Panc1 (cell line): ENCODE results near the gene CYP4F22. TPM values are rescaled to one million over a fixed set of nuclear protein-coding genes. Genes with fewer than 3 reads are reported as not detected.

ENCODE experiments used
- ATAC-seq: fragments of 200-7000 bp; cut with Tn5 transposase; 2 replicates; pipeline ENCODE4 v1.9.1; 2020; ENCODE audit warnings: mild to moderate bottlenecking, moderate library complexity
- BruUV-seq: library from RNA; stranded (reverse); fragments of 400-500 nt; replicated peaks from 2 replicates; lab custom pipeline; 2021; lab: Mats Ljungman, UMichigan
- CTCF ChIA-PET: fragments of 300-600 bp; sonication (Branson Sonifier 250); formaldehyde crosslinking; loops from one replicate; lab custom pipeline; 2022; ENCODE audit warnings: antibody characterized with exemption; lab: Charles Lee
- POLR2A ChIA-PET: fragments of 300-600 bp; sonication (Branson Sonifier 250); formaldehyde crosslinking; loops from one replicate; lab custom pipeline; 2022; ENCODE audit warnings: antibody characterized with exemption; lab: Charles Lee
- DNase-seq: peaks from one replicate; pipeline ENCODE4 v3.0.0-alpha.2; 2010; ENCODE audit warnings: low read depth, low spot score
- H3K27ac ChIP-seq: 2 replicates; pipeline ENCODE4 v1.5.1; 2011; ENCODE audit warnings: mild to moderate bottlenecking, low read length, inconsistent platforms
- H3K27me3 ChIP-seq: fragments of 200-500 bp; sonication (Bioruptor generic); 2 replicates; pipeline ENCODE4 v1.6.0; 2014; ENCODE audit warnings: low read length, inconsistent platforms; ENCODE audit not compliant: control insufficient read depth, insufficient read depth
- H3K36me3 ChIP-seq: fragments of 200-500 bp; sonication (Bioruptor generic); 2 replicates; pipeline ENCODE4 v1.5.1; 2014; ENCODE audit warnings: inconsistent platforms, mild to moderate bottlenecking, low read length, moderate library complexity; ENCODE audit not compliant: control insufficient read depth, insufficient read depth
- H3K4me1 ChIP-seq: 2 replicates; pipeline ENCODE4 v1.5.1; 2011; ENCODE audit warnings: inconsistent platforms, mild to moderate bottlenecking, low read length, moderate library complexity; ENCODE audit not compliant: control insufficient read depth, insufficient read depth
- H3K4me3 ChIP-seq, 2 experiments: 2 replicates each; pipeline ENCODE4 v1.5.1; 2011 to 2012; ENCODE audit warnings: low read depth in 2 of 2, low read length in 2 of 2, mild to moderate bottlenecking in 2 of 2, inconsistent platforms in 1 of 2, moderate library complexity in 1 of 2
- H3K9me3 ChIP-seq: fragments of 200-500 bp; sonication (Bioruptor generic); 2 replicates; pipeline ENCODE4 v1.5.1; 2014; ENCODE audit warnings: low read depth, mild to moderate bottlenecking, inconsistent platforms, low read length, moderate library complexity; ENCODE audit not compliant: control insufficient read depth, insufficient read depth
- CTCF ChIP-seq: fragments of 450-650 bp; IDR thresholded peaks from 2 replicates; pipeline ENCODE4 v1.5.1; 2017; ENCODE audit warnings: mild to moderate bottlenecking
- POLR2AphosphoS5 ChIP-seq: IDR thresholded peaks from 2 replicates; pipeline ENCODE4 v1.6.1; 2012; ENCODE audit warnings: mild to moderate bottlenecking, low read depth, low read length, moderate library complexity
- REST ChIP-seq, 2 experiments: IDR thresholded peaks; 2 replicates each; pipeline ENCODE4 v1.6.1; 2011 to 2012; ENCODE audit warnings: low read depth in 2 of 2, control low read depth in 1 of 2, low read length in 1 of 2, mild to moderate bottlenecking in 1 of 2, moderate library complexity in 1 of 2; ENCODE audit not compliant: insufficient read depth in 1 of 2
- SIN3A ChIP-seq: IDR thresholded peaks from 2 replicates; pipeline ENCODE4 v1.6.1; 2012; ENCODE audit warnings: low read depth, mild to moderate bottlenecking, low read length, moderate library complexity, borderline replicate concordance; ENCODE audit not compliant: insufficient read depth
- TCF7L2 ChIP-seq: IDR thresholded peaks from 2 replicates; pipeline ENCODE4 v1.6.1; 2011; ENCODE audit warnings: mild to moderate bottlenecking, low read depth, low read length, inconsistent platforms
- in situ Hi-C: cut with HindIII; loops from 2 replicates; pipeline ENCODE4 v1.10.0; 2016; ENCODE audit warnings: low sequenced_read_pairs, low pct_unique_long_range_greater_than_20kb
- intact Hi-C: fragments of 100-400 bp; cut with micrococcal nuclease; formaldehyde crosslinking; loops from one replicate; pipeline ENCODE4 v1.10.0; 2022; ENCODE audit not compliant: unreplicated experiment
- total RNA-seq: library from RNA; stranded (reverse); gene quantifications from one replicate; pipeline ENCODE4 v1.2.1, GENCODE V29; 2021; ENCODE audit not compliant: unreplicated experiment

Gene CYP4F22
- total RNA-seq, 1 experiment from 2014 or later: 0.21 TPM

- TF ChIP-seq TCF7L2: no peak
- TF ChIP-seq REST (IDR thresholded peaks at IDR 0.05; ENCODE audit: insufficient read depth in 1 of 2, low read depth in 2 of 2, low read length in 1 of 2): peak; percentile 80 to 83
- Histone ChIP-seq H3K27me3 (peaks cover 4% of the 10 kb centered on the region; the same call in 1 of the 2 replicates), H3K4me3 (no peak overlapping the region), H3K36me3 (no peaks in the 10 kb centered on the region), H3K9me3 (no peaks in the 10 kb centered on the region), H3K27ac (no peak overlapping the region), H3K4me1 (no peaks in the 10 kb centered on the region)
- DNase-seq (no peak), ATAC-seq (no peak)
- in situ Hi-C loops (no loop called here), intact Hi-C loops (no loop called here)
- POLR2A ChIA-PET: no interaction called here
- CTCF ChIA-PET: no interaction called here
- no TSS peak for BruUV-seq
Observed at GRCh38 chr19:15577184-15577771, 69.0 kb downstream of the CYP4F22 start.

GRCh38 chr19:15583346-15583745, 75.0 kb downstream of the CYP4F22 start:
- Histone ChIP-seq H3K4me3 (no peak overlapping the region), H3K4me1 (no peaks in the 10 kb centered on the region; the same call in 1 of the 2 replicates), H3K27ac (no peak overlapping the region), H3K27me3 (peaks cover 6% of the 10 kb centered on the region), H3K9me3 (no peaks in the 10 kb centered on the region), H3K36me3 (no peaks in the 10 kb centered on the region)
- ChIA-PET CTCF (no interaction called here), POLR2A (no interaction called here)
- intact Hi-C loops: no loop called here
- TF ChIP-seq TCF7L2 (no peak), CTCF (no peak), SIN3A (no peak), REST (IDR thresholded peaks at IDR 0.05; ENCODE audit: insufficient read depth in 1 of 2, low read depth in 2 of 2, low read length in 1 of 2) (no peak), POLR2AphosphoS5 (no peak)
- in situ Hi-C loops: no loop called here
- no peak for DNase-seq
- ATAC-seq: no peak
- BruUV-seq: no TSS peak
